KBM-7 (cell line): ENCODE measurements around the gene KIF7.

Source experiments
- DNase-seq: peaks from one replicate; pipeline ENCODE4 v3.0.0-alpha.2; 2015
- in situ Hi-C: fragments of 300-500 bp; cut with MboI; formaldehyde crosslinking; loops from 2 replicates; pipeline ENCODE4 v1.14.3; 2020; ENCODE audit warnings: low sequenced_read_pairs, low pct_unique_long_range_greater_than_20kb, mixed read lengths

Gene KIF7

GRCh38 chr15:89654301-89654761 lies 936 bp downstream of the KIF7 start:
- no peak for DNase-seq
- in situ Hi-C loops, result no loop called here

- no peak for DNase-seq
- in situ Hi-C loops, result no loop called here
Measured at GRCh38 chr15:89653578-89653977, 1.7 kb downstream of the KIF7 start.

- in situ Hi-C loops, result no loop called here
- no peak for DNase-seq
Measured at GRCh38 chr15:89652666-89653065, 2.6 kb downstream of the KIF7 start.

- in situ Hi-C loops, result no loop called here
- DNase-seq, result no peak
Measured at GRCh38 chr15:89652131-89652530, 3.1 kb downstream of the KIF7 start.

GRCh38 chr15:89649716-89650115 lies 5.6 kb downstream of the KIF7 start:
- in situ Hi-C loops, result no loop called here
- no peak for DNase-seq

- in situ Hi-C loops, result no loop called here
- DNase-seq, result no peak
Measured at GRCh38 chr15:89649013-89649625, 6.1 kb downstream of the KIF7 start.

DNA sequence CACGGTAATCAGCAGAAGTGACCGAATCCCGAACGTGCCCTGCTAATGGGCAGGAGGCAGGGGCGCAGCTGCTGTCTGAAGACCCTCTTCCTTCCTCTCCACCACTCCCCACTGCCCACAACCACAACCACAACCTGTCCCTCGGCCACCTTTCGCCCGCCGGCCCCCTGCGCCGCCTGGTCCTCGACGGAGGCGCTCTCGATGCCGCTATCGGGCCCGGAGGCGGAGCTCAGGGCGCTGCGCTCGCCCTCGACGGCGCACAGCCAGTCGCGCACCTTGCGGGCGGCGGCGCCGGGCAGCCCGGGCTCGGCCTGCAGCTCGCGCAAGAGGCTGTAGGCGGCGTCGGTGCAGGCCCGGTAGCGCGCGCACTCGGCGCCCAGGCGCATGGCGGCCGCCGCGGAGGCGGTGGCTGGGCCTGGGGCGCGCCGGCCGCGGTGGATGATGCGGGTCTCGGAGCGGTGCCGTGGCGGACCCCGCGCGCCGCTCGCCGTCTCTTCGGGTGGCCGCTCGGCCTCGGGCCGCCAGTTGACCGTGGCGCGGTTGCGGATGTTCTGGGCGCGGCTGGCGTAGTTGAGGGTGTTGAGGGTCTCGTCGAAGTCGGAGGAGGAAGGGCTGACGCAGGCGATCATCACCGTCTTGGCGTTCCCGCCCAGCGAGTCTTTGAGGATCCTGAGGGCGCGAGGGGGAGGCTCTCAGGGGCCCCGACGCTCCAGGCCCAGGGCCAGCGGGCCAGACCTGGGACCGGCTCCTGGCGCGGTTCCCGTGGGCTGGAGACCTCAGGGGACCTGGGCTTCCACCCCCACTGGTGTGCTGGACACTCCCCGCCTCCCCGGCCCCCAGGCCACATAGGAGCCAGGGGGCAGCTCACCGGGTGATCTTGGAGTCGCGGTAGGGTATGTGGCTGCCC lies 6.9 kb downstream of the KIF7 start:
- in situ Hi-C loops, result no loop called here
- no peak for DNase-seq

DNA sequence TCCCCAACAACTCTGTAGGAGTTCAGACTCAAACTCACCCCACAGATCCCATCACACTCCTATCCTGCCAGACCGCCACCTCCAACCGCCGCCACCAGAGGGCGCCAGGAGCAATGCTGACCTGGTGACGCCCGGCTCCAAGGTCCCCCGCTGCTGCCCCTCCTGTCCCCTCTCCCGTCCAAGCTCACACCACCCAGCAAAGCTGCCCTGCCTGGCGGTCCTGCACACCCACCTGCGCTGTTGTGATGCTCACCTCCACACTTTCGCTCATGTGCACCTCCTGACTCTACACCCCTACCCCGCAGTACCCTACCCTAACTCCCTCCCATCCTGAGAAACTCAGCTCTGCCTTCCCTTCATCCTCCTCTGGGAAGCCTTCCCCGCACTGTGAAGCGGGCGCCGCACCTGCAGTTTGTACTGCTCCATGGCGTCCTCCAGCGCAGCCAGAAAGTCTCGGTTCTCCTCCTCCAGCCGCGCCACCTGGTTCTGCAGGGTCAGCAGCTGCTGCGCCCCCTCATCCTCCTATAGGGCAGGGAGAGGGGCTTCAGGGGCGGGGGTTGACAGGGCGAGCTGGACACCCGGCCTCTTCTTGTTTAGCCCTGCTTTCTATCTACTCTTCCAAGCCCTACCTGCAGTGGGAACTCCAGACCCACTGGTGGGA lies 7.9 kb downstream of the KIF7 start:
- in situ Hi-C loops, result no loop called here
- DNase-seq, result peak; percentile 69

- DNase-seq, result no peak
- in situ Hi-C loops, result no loop called here
Measured at GRCh38 chr15:89646416-89647141, 8.7 kb downstream of the KIF7 start.

DNA sequence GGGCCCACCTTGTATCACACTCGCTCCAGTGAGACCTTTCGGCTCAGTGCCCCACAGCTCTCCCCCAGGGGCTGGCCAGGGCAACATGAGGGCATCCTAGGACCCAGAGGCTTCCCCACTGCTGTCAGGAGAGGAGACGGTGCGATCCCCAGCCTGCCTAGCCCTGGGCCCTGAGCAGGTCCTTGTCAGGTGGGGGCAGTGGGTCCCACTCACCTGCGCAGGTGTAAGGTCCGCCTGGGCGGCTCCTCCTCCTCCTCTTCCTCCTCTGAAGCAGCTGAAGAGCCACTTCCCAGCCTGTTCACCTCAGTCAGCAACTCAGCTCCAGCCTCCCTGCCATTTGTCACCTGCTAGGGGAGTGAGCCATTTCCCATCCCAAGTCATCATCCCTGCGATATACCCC lies 9.6 kb downstream of the KIF7 start:
- in situ Hi-C loops, result no loop called here

DNA sequence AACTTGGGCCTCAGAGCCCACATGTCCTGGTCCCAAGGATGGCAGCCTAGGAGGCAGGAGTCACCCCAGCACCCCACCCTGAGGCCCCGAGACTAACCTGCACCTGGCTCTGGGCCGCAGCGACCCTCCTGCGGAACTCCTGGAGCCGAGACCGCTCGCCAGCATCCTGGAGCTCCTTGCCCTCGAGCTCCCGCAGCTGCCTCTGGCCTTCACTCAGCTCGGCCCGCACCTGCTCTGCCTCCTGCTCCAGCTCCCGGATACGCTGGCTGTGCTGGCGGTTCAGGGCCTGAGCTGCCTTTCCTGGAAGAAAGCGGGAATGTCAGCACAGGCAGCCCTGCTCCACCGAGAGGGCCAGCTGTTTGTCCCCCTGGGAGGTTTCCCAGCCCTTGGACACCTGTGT lies 13.2 kb downstream of the KIF7 start:
- in situ Hi-C loops, result no loop called here

More for the DNA sequence above, 9.6 kb downstream of the KIF7 start:
- no peak for DNase-seq

GRCh38 chr15:89641053-89641452 lies 14.2 kb downstream of the KIF7 start:
- DNase-seq, result no peak
- in situ Hi-C loops, result no loop called here

More for the DNA sequence above, 13.2 kb downstream of the KIF7 start:
- no peak for DNase-seq

- DNase-seq, result no peak
- in situ Hi-C loops, result no loop called here
Measured at GRCh38 chr15:89640245-89640644, 15.0 kb downstream of the KIF7 start.

GRCh38 chr15:89633585-89633984 lies 21.7 kb downstream of the KIF7 start:
- in situ Hi-C loops, result no loop called here

DNA sequence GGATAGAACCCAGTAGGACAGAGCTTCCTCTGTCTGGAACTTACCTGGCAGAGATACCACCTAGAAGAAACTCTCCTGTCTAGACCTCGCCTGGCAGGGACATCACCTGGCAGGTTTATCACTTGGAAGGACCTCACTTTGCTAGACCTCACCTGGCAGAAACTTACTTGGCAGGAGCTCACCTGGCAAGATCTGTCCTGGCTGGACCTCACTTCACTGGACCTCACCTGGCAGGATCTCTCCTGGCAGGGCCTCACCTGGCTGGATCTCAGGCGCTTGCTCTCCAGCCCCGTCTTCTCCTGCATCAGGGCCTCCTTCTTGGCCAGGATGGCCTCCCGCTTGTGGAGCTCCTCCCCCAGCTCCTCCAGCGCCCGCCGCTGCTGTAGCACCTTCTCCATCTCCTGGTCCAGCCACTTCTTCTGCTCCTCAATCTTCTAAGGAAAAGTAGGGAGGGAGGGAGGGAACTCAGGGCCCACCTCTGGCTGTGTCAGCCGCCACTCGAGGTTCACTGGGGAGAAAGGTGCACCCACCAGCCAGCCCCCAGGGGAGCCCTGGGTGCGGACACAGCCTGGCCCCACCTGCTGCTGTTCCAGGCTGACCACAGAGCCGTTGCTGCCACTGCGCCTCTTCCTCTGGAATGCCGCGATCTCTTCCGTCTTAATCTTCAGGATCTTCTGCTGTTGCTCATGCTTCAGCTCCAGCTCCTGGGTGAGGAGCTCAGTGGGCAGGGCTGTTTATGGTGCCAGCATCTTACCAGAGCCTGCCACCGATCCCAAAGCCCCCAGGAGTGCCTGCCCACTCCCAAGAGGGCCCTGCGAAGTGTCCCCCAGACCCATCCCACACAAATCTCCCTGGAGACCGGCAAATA lies 22.5 kb downstream of the KIF7 start:
- in situ Hi-C loops, result no loop called here
- no peak for DNase-seq

More at GRCh38 chr15:89633585-89633984, 21.7 kb downstream of the KIF7 start:
- DNase-seq, result no peak

DNA sequence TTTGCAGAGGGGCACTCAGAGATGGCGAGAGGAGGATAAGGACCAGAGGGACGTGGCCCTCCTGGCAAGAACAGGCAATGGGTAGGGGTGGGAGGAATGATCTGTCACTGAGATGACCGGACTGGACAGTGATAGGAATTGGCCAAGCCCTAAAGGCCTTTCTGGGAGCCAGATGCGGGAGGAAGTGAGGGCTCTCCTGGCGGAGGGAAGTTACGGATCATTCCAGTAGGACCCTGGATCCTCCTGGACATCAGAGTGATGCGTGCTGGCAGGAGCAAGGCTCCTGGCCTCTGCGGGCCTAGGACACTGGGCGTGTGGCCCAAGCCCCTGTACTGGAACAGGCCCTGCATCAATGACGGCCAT lies 23.4 kb downstream of the KIF7 start:
- DNase-seq, result no peak
- in situ Hi-C loops, result no loop called here

DNA sequence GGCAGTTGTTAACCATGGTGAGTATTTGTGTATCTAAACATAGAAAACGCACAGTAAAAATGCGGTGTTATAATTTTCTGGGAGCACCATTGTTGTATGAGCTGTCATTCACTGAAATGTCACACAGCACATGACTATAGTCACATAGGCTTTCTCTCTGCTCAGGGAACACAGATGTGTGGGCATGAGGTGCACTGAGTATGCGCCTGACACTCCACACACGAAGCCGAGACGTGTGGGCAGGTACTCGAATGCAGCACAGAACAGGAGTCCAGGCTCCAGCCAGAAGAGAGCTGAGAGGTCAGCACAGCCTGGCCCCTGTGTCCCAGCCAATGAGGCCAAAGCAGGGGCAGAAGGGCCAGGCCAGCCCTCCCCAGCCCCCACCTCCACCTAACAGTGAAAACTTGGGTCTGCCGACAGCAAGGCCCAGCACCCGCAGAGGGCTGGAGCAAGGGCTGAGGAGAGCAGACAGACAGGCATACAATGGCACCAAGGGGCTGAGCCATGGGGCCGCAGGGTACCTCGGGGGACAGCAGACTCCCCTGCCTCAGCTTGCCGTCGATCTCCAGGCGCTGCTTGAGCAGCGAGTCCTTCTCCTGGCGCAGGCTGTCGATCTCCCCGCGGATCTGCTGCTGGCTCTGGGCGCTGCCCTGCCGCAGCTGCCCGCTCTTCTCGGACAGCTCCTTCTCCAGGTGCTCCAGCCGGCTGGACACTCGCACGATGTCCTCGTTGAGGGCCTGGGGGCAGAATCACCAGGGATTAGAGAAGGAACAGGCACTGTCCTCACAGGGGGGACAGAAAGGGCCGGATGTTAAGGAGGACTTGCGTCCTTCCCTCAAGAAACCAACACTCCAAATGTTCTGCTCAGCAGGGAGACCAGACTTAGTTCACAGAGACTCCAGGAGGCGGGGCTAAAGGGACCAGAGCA lies 24.0 kb downstream of the KIF7 start:
- in situ Hi-C loops, result no loop called here
- DNase-seq, result no peak

- in situ Hi-C loops, result no loop called here
- no peak for DNase-seq
Measured at GRCh38 chr15:89630260-89630659, 25.0 kb downstream of the KIF7 start.
